ENCODE data around the gene MAP3K6. TPM values are rescaled to one million over a fixed set of nuclear protein-coding genes. Genes with fewer than 3 reads are reported as not detected.

The MAP3K6 gene
- total and polyA plus RNA-seq, 2 of the 13 experiments (the other 11 are each of a cell fraction or from before 2014, with no cell fraction given): 2.7 to 3.2 TPM

- peak; percentile 96 for TF ChIP-seq NAIF1 (CRISPR knock-in tag; IDR thresholded peaks at IDR 0.05; ENCODE audit: borderline replicate concordance)
- no peak for TF ChIP-seq NONO (IDR thresholded peaks at IDR 0.05)
- peak; percentile 94 for TF ChIP-seq NONO (CRISPR knock-in tag; conservative IDR thresholded peaks at IDR 0.05)
- TF ChIP-seq ELF3 (CRISPR knock-in tag; IDR thresholded peaks at IDR 0.05): peak; percentile 96
- TF ChIP-seq ZNF703 (CRISPR knock-in tag; IDR thresholded peaks at IDR 0.05; ENCODE audit: borderline replicate concordance): no peak; the same call in 1 of the 2 replicates
- TF ChIP-seq CCDC6 (CRISPR knock-in tag; IDR thresholded peaks at IDR 0.05): peak; percentile 85; the same call in 1 of the 2 replicates
- TF ChIP-seq CC2D1A (CRISPR knock-in tag; IDR thresholded peaks at IDR 0.05): no peak
- peak; percentile 67; the same call in 1 of the 2 replicates for TF ChIP-seq FOXA3 (CRISPR knock-in tag; IDR thresholded peaks at IDR 0.05)
- peak; percentile 83; the same call in 1 of the 2 replicates for TF ChIP-seq ZNF782 (CRISPR knock-in tag; IDR thresholded peaks at IDR 0.05; ENCODE audit: borderline replicate concordance)
- TF ChIP-seq HNF1B (CRISPR knock-in tag; IDR thresholded peaks at IDR 0.05): peak; percentile 93
- no peak for TF ChIP-seq FOXM1 (CRISPR knock-in tag; IDR thresholded peaks at IDR 0.05)
- peak; percentile 65; the same call in 1 of the 2 replicates for TF ChIP-seq TFAP4 (IDR thresholded peaks at IDR 0.05; ENCODE audit: borderline replicate concordance, low read depth)
- TF ChIP-seq CBX5 (CRISPR knock-in tag; IDR thresholded peaks at IDR 0.05; ENCODE audit: borderline replicate concordance): peak; percentile 96
- TF ChIP-seq ZNF607 (CRISPR knock-in tag; IDR thresholded peaks at IDR 0.05; ENCODE audit: borderline replicate concordance): peak; percentile 72; the same call in 1 of the 2 replicates
- TF ChIP-seq NFKB2 (CRISPR knock-in tag; IDR thresholded peaks at IDR 0.05; ENCODE audit: borderline replicate concordance): peak; percentile 86
- peak; percentile 88 for TF ChIP-seq ATF1 (CRISPR knock-in tag; IDR thresholded peaks at IDR 0.05)
- peak; percentile 85 for TF ChIP-seq ZNF790 (CRISPR knock-in tag; IDR thresholded peaks at IDR 0.05; ENCODE audit: borderline replicate concordance)
- peak; percentile 97 for TF ChIP-seq THAP9 (CRISPR knock-in tag; IDR thresholded peaks at IDR 0.05; ENCODE audit: borderline replicate concordance)
- peak; percentile 58 for TF ChIP-seq THRA (CRISPR knock-in tag; IDR thresholded peaks at IDR 0.05; ENCODE audit: borderline replicate concordance)
- peak; percentile 84 for TF ChIP-seq SP2 (CRISPR knock-in tag; IDR thresholded peaks at IDR 0.05)
- peak; percentile 43 for TF ChIP-seq RBM39 (IDR thresholded peaks at IDR 0.05; ENCODE audit: low read depth, low read length, poor library complexity, severe bottlenecking)
- TF ChIP-seq ZNF260 (CRISPR knock-in tag; IDR thresholded peaks at IDR 0.05; ENCODE audit: borderline replicate concordance, low read depth): no peak; the same call in 1 of the 2 replicates
- TF ChIP-seq TP53 (CRISPR knock-in tag; conservative IDR thresholded peaks at IDR 0.05): peak; percentile 50; the same call in 1 of the 2 replicates
Measured at GRCh38 chr1:27321813-27322568, 44.8 kb downstream of the MAP3K6 start, which contains the start of gene TMEM222 (continued).
